ENCODE measurements around the gene NT5E.
"Not testable (repeated sequence)": the region's sequence is repeated elsewhere in the genome, so short reads cannot be mapped to it uniquely, and the experiment has no call there.

Gene NT5E

GRCh38 chr6:85494547-85495536 is 45.0 kb downstream of the NT5E start:
- no peak for DNase-seq

- no peak for DNase-seq
These were observed 46.2 kb downstream of the NT5E start for GRCh38 chr6:85496009-85496579.

- no peak for DNase-seq
These were observed 47.0 kb downstream of the NT5E start for GRCh38 chr6:85496856-85497255.

- no peak for DNase-seq
These were observed 48.8 kb downstream of the NT5E start for GRCh38 chr6:85498596-85499258.

GRCh38 chr6:85506441-85507093 is 56.7 kb downstream of the NT5E start:
- DNase-seq, result no peak

GRCh38 chr6:85516168-85516567 is 66.3 kb downstream of the NT5E start:
- DNase-seq, result no peak

GRCh38 chr6:85524281-85524680 is 74.4 kb downstream of the NT5E start:
- DNase-seq, result not testable (repeated sequence)

GRCh38 chr6:85537055-85537494 is 87.2 kb downstream of the NT5E start:
- no peak for DNase-seq

GRCh38 chr6:85544776-85545175 is 94.9 kb downstream of the NT5E start:
- DNase-seq, result no peak
